Measurements from ENCODE around the gene LAMC1.

LAMC1 gene

DNA sequence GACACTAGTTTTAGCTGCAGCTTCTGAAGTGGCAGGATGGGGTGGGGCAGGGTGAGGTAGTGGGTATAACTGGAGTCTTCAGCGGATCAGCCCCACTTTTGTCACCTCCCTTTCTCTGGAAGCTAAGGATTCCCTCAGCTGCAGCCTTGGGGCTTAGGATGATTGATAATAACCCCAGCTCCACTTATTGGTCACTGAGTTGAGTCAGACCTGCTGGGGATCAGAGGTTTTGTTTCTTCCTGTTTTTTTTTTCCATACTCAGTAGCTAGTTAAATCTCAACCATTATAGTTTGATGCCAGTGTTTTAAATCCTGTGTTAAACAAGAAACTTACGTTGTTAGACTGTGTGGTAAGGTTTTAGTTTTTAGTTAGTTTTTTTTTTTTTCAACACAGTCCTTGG lies 57.2 kb downstream of the LAMC1 start:
- DNase-seq: no peak

DNA sequence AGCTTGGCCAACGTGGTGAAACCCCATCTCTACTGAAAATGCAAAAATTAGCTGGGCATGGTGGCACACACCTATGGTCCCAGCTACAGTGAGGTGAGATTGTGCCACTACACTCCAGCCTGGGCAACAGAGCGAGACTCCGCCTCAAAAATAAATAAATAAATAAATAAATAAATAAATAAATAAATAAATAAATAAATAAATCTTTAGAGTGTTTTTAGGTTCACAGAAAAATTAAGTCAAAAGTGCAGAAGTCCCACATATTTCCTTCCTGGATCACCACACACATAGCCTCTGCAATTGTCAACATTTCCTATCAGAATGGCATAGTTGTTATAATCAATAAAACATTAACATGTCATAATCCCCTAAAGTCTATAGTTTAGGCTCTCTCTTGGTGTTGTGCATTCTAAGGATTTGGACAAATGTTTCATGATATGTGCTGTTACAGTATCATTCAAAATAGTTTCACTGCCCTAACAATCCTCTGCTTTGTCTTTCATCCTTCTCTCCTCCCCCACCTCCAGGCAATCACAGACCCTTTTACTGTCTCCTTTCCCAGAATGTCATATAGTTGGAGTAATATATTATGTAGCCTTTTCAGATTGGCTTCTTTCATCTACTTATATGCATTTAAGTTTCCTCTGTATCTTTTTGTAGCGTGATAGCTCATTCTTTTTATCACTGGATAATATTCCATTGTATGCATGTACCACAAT lies 58.3 kb downstream of the LAMC1 start:
- DNase-seq: no peak

DNA sequence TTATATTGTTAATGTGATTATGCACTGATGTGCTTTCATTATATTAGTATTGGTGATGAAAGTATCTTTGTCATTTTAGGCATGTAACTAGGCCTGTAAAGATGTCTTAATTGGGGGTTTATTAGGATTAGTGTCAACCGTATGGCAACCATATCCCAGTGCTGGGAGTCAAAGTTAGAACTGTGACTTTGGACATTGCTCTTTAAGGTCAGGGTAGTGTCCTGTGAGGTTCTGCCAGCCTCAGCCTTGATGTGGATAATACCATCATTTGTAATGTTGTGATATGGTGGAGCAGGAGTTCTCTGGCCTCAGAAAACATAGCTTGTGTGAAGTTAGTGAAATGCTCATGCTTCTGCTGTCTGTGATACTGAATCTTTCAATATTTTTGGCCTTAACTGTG lies 59.4 kb downstream of the LAMC1 start:
- DNase-seq: no peak

DNA sequence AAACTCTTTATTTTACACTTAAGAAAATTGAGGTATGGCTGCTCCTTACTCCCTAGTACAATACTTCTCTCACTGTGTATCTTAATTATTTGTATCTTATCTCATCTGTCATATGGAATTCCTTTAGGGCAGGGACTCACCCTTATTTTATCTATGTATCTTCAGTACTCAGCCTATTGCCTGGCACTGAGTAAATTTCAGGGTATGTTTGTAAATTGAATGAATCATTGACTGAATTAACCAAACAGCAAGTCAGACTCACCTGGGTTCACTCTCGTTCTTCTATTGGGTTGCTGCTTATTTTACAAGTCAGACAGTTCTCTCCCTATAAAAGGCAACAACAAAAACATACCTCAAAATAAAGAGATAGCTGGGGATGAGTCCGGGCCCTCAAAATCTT lies 63.8 kb downstream of the LAMC1 start:
- no peak for DNase-seq

DNA sequence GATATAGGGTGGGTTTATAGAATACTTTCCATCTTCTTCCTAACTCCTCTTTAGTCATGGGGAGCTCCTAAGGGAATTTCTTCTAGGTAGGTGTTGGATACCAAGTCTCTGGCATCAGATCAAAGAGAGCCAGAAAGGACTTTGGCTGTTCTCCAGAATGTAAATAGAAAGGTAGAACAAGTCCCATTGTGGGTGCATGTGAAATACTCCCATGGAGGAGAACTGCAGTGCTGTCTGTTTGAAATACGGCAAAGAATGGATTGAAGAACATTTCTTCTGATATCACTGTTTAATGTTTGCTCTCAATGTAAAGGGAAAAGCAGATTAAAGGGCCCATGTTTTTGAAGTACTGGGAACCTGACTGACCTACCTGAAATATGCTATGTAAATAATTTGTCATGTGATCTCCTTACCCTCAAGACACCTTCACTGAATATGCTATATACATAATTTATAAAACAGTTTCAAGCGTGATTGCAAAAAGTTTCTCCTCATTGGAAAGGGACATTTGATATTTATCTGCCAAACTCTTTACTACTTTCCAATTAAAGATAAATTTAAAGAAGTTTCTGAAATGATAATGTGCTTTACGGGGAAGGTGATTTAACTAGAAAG lies 65.9 kb downstream of the LAMC1 start:
- DNase-seq: no peak

DNA sequence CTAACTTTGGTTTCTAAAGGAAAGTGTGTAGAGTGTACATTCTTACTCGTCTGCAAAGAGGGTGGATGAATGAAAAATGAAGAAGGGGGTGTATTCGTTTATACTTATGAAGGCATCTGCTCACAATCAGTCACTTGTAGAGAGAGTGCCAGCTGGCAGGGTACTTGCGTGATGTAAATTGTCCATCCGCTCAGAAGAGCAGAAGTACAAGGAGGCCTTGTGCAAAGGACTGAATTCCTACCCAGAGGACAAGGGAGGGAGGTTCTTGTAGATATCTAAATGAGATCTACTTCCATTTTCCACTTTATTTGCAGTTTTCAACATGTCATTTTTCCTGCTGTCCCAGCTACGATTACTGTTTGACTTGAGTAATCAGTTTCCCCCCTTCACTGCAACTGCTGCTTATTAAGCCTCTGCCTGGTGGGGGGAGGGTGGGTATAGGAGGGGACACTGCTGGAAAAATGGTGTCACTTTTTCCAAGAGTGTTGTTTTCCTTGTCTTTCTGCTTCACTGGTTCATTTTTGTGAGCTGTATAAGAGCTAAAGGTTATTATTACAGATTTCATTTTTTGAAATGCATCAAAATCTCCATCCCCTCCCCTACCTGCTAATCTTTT lies 67.3 kb downstream of the LAMC1 start:
- peak; percentile 41 for DNase-seq

DNA sequence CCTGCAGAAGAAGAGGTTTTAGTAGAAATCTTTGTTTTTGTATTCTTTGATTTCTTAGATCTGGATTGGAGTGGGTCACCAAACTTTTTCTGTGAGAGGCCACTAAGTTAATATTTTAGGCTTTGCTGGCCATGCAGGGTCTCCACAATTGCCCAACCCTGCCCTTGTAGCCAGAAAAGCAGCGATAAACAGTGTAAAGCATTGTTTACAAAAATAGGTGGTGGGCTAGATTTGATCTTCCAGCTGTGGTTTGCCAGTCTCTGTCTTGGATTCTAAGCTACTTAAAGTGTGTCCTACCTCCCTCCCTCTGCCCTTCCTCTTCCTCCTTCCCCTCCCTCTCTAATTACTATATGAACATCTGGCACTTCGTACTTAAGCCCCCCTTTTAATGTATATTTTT lies 68.0 kb downstream of the LAMC1 start:
- peak; percentile 52 for DNase-seq

DNA sequence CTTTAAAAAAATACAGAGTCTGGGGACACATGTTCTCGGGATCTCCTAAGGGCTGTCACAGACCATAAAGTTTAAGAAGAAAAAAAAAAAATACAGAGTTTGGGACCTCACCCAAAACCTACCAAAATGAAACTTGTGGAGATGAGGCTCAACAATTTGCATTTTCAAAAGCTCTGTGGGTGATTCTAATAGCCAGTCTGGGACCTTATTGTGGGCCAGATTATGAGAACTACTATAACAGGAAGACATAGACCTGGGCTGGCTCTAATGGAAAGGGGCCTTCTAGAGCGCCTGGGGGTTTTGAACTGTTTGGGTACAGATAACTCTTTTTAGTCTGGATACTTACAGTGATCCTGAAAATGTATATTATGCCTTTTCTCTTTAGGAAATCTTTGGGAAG lies 69.1 kb downstream of the LAMC1 start:
- DNase-seq: no peak

DNA sequence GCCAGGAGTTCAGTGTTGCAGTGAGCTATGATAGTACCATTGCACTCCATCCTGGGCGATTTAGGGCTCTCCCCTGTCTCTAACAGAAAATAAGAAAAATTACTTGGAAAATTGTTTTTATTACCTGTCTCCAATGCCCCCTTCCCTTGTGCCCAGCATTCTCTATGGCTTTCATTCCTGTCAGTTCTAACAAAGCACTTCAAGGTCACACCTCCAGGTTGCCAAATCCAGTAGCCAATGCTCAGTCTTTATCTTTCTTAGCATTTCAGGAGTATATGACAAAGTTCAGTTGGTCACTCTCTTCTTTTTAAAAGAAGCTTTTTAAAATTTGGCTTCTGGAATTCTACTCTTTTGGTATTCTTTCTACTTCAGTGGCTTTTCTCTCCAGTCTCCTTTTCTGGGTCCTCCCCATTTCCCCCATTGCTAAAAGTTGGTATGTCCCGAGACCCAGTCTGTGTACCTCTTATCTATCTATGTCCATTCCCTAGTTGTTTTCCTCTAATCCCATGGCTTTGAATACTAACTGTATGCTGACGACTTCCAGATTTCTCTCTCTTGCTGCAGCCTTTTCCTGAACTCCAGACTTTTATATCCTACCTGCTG lies 69.9 kb downstream of the LAMC1 start:
- no peak for DNase-seq

DNA sequence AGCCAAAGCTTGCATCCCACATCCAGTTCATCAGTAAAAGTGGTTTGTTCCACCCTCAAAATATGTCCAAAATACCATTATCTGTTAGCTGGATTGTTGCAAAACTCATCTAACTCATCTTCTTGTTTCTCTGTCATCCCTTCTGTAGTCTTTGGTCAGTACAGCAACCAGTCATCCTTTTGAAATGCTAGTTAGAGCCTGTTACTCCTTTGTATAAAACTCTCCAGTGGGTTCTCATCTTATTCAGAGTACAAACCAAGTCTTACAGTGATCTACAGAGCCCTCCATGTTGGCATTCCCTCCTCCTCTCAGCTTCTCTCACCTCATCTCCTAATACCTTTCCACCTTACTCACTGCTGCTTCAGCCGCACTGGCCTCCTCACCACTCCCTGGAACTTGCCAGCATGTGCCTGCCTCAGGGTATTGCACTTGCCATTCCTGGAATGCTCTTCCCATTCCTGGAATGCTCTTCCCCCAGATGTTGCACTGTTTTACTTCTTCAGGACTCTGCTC lies 70.6 kb downstream of the LAMC1 start:
- no peak for DNase-seq

DNA sequence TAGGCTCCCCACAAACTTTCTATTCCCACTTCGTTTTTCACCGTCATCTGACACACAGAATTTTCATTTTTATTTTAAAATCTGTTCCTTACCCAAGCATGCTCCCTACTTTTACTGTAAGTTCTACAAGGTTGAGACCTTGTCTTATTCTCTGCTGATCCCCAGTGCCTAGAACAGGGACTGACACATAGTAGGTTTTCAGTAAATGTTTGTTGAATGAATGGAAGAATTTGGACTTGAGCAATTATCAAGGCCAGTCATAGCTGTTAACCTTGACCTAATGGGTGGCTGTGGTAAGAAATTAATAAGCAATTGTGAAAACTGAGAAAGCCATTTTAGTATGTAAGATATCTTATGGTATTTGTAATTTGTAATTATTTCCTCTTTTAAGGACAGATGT lies 71.1 kb downstream of the LAMC1 start:
- DNase-seq: no peak

DNA sequence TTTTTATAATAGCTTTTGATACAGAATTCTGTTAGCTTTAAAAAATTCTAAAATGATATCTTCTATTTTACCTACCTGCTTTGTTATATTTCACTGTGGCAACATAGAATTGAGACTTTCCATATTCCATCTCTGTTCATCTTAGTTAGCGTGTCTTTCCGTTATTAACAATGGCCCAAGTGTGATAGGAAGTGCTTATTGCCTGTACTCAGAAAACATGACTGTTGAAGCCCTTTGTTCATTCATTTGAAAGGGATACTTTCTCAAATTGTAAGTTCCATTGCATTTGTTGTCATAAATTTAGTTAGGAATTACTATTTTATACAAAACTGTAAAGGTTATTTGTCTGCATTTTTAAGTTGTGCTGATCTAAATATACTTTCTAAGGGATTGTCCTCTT lies 73.1 kb downstream of the LAMC1 start:
- no peak for DNase-seq

DNA sequence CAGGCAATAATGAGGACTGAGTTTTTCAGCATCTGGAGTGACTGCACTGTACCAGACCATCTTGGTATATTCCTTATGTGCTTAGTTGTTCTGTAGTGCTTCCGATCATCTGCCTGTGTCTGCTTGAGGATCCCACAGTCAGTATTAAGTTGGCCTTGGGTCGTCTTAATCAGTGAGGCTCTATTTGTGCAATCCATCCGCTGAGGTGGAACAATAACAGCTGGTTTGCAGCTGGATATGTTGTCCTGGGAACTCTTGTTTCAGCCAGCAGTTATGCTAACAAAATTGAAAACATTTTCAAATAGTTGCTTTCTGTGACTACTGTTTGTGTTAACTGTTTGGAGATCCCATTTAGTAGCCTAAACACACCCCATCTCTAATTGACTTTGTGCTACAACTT lies 73.7 kb downstream of the LAMC1 start:
- no peak for DNase-seq

DNA sequence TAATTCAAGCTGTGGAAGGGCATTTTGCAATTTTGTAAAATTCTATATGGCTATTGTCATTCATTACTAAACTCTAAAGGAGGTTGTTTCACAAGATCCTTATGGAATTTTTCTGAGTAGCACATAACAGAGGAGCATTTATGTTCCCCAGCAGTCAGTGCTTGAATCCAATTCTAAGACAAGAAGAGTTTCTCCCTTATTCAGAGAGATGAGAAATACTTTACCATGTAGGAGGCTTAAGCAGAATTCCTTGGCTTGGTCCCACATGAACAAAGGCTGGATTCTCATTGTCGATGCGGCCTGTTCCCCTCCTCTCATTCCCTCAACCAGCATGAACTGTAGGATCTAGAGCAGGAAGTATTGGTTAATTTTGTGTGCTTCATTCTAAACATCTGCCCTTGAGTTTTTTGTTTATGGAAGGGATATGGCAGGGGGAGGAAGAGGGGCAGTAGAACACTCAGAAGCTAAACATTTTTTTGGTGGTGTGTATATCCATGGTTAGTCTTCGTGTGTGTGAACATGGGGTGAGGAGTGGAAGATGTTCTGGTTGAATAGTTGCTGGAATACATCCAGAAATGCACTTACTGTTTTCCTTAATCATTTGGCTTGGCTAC lies 74.3 kb downstream of the LAMC1 start:
- DNase-seq: no peak

DNA sequence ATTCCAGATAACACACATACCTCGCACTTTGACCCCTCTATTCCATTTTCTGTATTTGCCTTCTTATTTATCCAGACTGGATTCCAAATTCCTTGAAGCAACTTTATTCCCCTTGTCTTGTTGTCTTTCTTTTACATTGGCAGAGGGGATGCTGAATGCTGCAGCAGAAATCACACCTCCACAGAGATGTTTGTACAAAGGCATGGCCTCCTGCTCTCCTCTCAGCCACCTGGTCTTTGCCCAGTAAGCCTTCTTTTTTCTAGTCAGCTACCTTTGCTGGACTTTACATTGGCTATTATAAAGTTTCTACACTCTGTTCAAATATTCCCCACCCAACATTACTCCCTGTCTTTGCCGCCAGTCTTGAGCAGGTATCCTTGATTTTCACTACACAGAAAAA lies 75.1 kb downstream of the LAMC1 start:
- no peak for DNase-seq

DNA sequence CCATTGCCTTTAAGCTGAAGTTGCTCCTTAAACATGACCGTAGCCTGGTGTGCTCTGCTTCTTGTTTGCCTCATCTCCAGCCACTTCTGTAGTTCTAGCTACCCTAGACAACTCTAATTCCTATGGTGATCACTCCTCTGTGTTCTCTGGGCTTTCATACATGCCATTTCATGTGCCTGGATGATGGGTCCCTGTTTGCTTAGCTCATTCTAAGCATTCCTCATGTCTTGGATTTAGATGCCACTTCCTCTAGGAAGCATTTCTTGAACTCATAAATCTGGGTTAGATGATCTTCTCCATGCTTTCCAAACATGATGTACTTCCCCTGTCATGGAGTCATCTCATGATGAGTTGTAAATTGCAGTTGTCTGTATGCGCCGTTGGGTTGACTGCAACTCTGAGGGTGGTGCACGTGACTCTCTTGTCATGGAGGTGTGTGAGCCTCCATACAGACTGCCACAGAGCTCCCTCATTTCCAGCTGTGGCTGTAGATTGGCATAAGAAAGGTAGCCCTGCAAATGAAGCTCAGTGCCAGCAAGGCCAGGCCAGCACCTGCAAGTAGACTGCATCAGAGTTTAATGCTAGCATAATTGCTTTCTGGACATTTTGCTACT lies 77.2 kb downstream of the LAMC1 start:
- no peak for DNase-seq

DNA sequence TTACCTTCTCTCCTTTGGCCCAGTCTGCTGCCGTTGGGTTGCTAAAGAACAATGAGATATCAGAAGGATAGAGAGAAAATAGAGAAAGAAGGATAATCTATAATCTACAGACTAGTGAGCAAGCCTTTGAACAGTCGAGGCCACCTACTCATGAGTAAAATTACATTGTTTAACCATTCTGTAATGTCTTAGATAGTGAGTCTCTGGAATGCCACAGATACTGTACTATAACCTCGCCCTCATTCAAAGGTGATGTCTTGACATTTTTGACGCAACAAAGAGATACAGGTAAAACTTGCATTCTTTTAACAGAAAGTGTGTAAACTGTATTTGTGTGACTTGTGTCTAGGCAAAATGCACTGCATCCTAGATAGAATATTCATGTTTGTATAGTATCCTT lies 77.9 kb downstream of the LAMC1 start:
- DNase-seq: no peak

DNA sequence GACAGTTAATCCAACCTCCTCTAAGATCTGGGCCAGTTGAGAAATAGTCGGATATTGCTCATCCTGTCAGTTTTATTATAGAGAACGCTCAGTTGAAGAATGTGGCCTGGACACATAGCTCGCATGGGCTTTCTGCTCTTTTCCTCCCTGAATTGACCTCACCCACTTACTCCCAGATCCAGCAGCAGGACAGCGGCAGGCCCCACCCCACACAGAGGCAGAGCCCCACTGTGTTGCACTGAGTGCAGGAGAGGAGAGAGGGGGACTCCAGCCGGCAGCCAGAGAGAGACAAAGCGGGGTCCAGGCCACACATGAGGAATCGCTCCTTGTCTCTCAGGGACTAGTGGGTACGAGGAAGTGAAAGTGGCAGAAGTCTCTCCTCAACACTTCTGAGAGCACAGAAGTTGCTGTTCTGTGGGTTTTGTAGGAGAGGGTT lies 78.6 kb downstream of the LAMC1 start:
- DNase-seq: no peak

DNA sequence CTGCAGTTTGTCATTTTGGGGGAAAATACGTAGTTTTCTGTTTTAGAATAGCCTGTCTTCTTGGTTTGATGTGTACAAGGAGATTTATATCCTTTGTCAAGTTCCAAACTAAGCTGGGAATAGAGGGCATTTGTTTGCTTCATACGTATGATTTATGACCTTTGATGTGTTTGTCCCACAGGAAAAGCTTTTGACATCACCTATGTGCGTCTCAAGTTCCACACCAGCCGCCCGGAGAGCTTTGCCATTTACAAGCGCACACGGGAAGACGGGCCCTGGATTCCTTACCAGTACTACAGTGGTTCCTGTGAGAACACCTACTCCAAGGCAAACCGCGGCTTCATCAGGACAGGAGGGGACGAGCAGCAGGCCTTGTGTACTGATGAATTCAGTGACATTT lies 79.9 kb downstream of the LAMC1 start:
- no peak for DNase-seq

DNA sequence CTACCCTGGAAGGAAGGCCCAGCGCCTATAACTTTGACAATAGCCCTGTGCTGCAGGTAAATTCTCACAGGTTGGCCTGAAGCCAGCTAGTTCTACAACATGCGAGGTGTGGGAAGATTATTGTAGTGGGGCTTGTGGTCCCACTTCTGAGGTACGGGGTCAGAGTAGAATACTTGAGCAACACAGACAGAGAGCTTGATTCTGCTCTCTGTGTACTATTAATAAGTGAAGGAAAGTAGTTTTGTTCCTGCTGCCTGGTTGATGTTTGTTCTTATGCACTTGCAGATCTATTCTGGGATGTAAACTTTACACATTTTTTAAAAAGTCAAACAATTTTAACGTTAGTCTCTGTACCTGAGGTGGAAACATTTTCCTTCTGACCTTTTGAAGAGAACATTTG lies 80.4 kb downstream of the LAMC1 start:
- DNase-seq: no peak

DNA sequence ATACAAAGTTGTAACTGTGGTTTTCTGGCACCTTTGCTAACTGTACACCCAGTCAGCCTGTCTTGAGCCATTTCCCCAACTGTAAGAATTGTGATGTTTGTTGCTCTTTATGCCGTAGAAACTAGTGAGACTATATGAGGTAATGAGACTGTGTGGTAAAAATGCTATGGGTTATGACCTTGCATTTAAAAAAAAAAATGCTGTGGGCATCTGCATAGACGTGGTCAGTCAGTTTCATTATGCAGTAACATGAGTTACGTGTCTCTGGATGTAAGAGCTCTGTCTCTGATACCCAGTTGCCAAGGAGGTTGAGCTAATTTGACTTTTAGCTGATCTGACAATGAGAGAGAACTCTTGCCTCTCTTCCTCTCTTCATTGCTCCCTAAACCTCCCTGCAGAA lies 82.2 kb downstream of the LAMC1 start:
- DNase-seq: no peak

DNA sequence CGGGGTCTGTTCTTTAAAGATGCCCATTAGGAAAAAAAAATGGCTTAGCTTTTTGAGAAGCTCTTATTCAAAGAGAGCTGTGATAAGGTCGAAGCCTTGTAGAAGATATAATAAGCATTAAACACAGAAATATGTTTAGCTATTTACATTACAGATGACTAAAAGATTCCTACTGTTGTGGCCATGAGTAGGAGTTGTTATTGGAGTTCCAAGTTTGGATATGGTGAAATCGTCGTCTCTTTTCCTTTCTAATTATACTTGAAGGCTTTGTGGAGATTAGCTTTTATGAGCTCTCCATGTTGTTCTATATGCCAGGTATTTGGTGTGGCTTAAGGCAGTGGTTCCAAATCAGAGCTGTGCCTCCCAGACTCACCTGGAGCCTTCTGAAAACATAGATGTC lies 82.9 kb downstream of the LAMC1 start:
- DNase-seq: no peak

DNA sequence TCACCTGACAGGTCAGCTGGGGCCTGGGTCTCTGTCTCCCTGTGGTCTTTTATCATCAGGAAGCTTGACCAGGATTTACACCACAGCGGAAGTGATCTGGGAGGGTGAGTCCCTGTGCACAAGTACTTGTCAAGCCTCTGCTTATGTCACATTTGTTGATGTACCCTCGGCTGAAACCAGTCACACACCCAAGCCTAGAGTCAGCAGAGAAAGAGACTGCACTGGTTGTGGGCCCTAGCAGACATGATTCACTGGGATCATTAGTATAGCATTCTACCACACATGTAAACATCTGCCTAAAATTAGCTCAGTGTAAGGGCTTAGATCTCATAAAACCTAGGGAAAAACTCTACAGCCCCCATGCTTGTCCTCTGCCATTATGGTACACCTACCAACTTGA lies 83.5 kb downstream of the LAMC1 start:
- DNase-seq: no peak

Measured in OCI-M1 (cell line).